GM21526 (cell line): ENCODE data around the gene MROH2B.

Experiments used
- ATAC-seq: cut with Tn5 transposase; IDR thresholded peaks from one replicate; pipeline ENCODE4 v1.9.1; 2021; ENCODE audit warnings: moderate library complexity; ENCODE audit not compliant: unreplicated experiment, low FRiP score

Gene MROH2B

GRCh38 chr5:41071242-41071641 is at the start of gene MROH2B:
Gene MROH2B (minus strand): TSS chr5:41071342. CDS start chr5:41070852, 490 bp downstream.
- no peak for ATAC-seq

- no peak for ATAC-seq
Observed at GRCh38 chr5:41120600-41120999, 49.5 kb upstream of the MROH2B start.

GRCh38 chr5:41118177-41118576 is 47.0 kb upstream of the MROH2B start:
- no peak for ATAC-seq

GRCh38 chr5:41115281-41115680 is 44.1 kb upstream of the MROH2B start:
- ATAC-seq: no peak

GRCh38 chr5:41112486-41113455 is 41.6 kb upstream of the MROH2B start:
- no peak for ATAC-seq

GRCh38 chr5:41109186-41109585 is 38.0 kb upstream of the MROH2B start:
- ATAC-seq: no peak

- no peak for ATAC-seq
Observed at GRCh38 chr5:41102341-41102740, 31.2 kb upstream of the MROH2B start.

- no peak for ATAC-seq
Observed at GRCh38 chr5:41097642-41098041, 26.5 kb upstream of the MROH2B start.

GRCh38 chr5:41095324-41096101 is 24.4 kb upstream of the MROH2B start:
- no peak for ATAC-seq

GRCh38 chr5:41094871-41095270 is 23.7 kb upstream of the MROH2B start:
- ATAC-seq: no peak

- no peak for ATAC-seq
Observed at GRCh38 chr5:41093803-41094202, 22.7 kb upstream of the MROH2B start.

- no peak for ATAC-seq
Observed at GRCh38 chr5:41087461-41087860, 16.3 kb upstream of the MROH2B start.

GRCh38 chr5:41083306-41083705 is 12.2 kb upstream of the MROH2B start:
- no peak for ATAC-seq

GRCh38 chr5:41071975-41072374 is 833 bp upstream of the MROH2B start:
- ATAC-seq: no peak

GRCh38 chr5:41067714-41068568 is 3.2 kb downstream of the MROH2B start:
- ATAC-seq: no peak

GRCh38 chr5:41065691-41066335 is 5.3 kb downstream of the MROH2B start:
- ATAC-seq: no peak

GRCh38 chr5:41057940-41058339 is 13.2 kb downstream of the MROH2B start:
- ATAC-seq: no peak

- no peak for ATAC-seq
Observed at GRCh38 chr5:41057231-41057630, 13.9 kb downstream of the MROH2B start.

- ATAC-seq: no peak
Observed at GRCh38 chr5:41048986-41049385, 22.2 kb downstream of the MROH2B start.

- no peak for ATAC-seq
Observed at GRCh38 chr5:41043109-41043747, 27.9 kb downstream of the MROH2B start.
